GM10248 (cell line): ENCODE results near the gene NEMP1.
A peak's percentile ranks its signal among the peaks of the same experiment; 100 is the strongest.
"Not testable (repeated sequence)": the region's sequence is repeated elsewhere in the genome, so short reads cannot be mapped to it uniquely, and the experiment has no call there.

Experiments used
- CTCF ChIA-PET: fragments of 300-600 bp; sonication (Branson Sonifier 250); formaldehyde crosslinking; extraction: SDS; loops from one replicate; lab custom pipeline; 2021; ENCODE audit warnings: antibody characterized with exemption; lab: Yijun Ruan, JAX
- POLR2A ChIA-PET: fragments of 350-650 bp; sonication (Branson Sonifier 250); formaldehyde crosslinking; extraction: SDS; loops from one replicate; lab custom pipeline; 2020; ENCODE audit warnings: antibody characterized with exemption; lab: Yijun Ruan, JAX
- DNase-seq: peaks from one replicate; pipeline ENCODE4 v3.0.0; 2012; ENCODE audit errors: extremely low spot score
- CTCF ChIP-seq: IDR thresholded peaks from 2 replicates; pipeline ENCODE4 v1.5.1; 2012; ENCODE audit warnings: mild to moderate bottlenecking, low read depth; ENCODE audit errors: extremely low read depth, missing control alignments, control extremely low read depth

NEMP1 gene

GRCh38 chr12:57063991-57064685, 14.5 kb downstream of the NEMP1 start:
- ChIA-PET POLR2A (no interaction called here), CTCF (interaction anchor here (1.0 to 13.4 kb wide), 10 partner anchors 9 to 63 kb away, joined by 3 to 224 read pairs (median 6); partner anchors contain the start of genes NEMP1 and STAT6)
- peak; percentile 79 for DNase-seq
- no peak for TF ChIP-seq CTCF

GRCh38 chr12:57058454-57058853, 20.1 kb downstream of the NEMP1 start:
- ChIA-PET POLR2A (no interaction called here), CTCF (interaction anchor here (1.2 to 5.9 kb wide), 7 partner anchors 9 to 296 kb away, joined by 3 to 64 read pairs (median 5); partner anchors contain the start of genes MYO1A and STAT6)
- no peak for TF ChIP-seq CTCF
- no peak for DNase-seq

- DNase-seq: no peak
- ChIA-PET CTCF (interaction anchor here (0.8 to 1.9 kb wide), 8 partner anchors 10 to 67 kb away, joined by 3 to 9 read pairs (median 4); no protein-coding TSS in a partner anchor), POLR2A (no interaction called here)
- TF ChIP-seq CTCF: no peak
These were observed 21.4 kb downstream of the NEMP1 start for GRCh38 chr12:57057067-57057751.

- DNase-seq: no peak
- CTCF ChIA-PET: interaction anchor here (1.1 to 1.9 kb wide), 2 partner anchors 8 to 54 kb away, joined by 3 to 4 read pairs; no protein-coding TSS in a partner anchor
- POLR2A ChIA-PET: no interaction called here
- no peak for TF ChIP-seq CTCF
These were observed 22.8 kb downstream of the NEMP1 start for GRCh38 chr12:57055824-57056223.

- DNase-seq, CTCF ChIA-PET, POLR2A ChIA-PET: not testable (repeated sequence)
These were observed 24.7 kb downstream of the NEMP1 start for GRCh38 chr12:57053901-57054300.

- CTCF ChIA-PET: interaction anchor here (7.3 kb wide), 1 partner anchor 7 kb away, joined by 64 read pairs; no protein-coding TSS in a partner anchor
- DNase-seq, POLR2A ChIA-PET: not testable (repeated sequence)
These were observed 25.4 kb downstream of the NEMP1 start for GRCh38 chr12:57053146-57053545.

- TF ChIP-seq CTCF: no peak
- ChIA-PET POLR2A (no interaction called here), CTCF (interaction anchor here (1.1 to 7.3 kb wide), 9 partner anchors 10 to 61 kb away, joined by 3 to 64 read pairs (median 7); partner anchors contain the start of gene STAT6)
- no peak for DNase-seq
These were observed 27.6 kb downstream of the NEMP1 start for GRCh38 chr12:57051011-57051410.
